GM12873 (cell line): ENCODE measurements around the gene SUPT3H.

Experiments
- TF ChIP-seq, protein P1 (sequence below): IDR thresholded peaks from 2 replicates; pipeline ENCODE4 v1.5.1; 2012; ENCODE audit warnings: low read depth, mild to moderate bottlenecking, moderate library complexity, low read length, control low read depth; ENCODE audit not compliant: insufficient read depth; ENCODE audit errors: missing control alignments

The SUPT3H gene

DNA sequence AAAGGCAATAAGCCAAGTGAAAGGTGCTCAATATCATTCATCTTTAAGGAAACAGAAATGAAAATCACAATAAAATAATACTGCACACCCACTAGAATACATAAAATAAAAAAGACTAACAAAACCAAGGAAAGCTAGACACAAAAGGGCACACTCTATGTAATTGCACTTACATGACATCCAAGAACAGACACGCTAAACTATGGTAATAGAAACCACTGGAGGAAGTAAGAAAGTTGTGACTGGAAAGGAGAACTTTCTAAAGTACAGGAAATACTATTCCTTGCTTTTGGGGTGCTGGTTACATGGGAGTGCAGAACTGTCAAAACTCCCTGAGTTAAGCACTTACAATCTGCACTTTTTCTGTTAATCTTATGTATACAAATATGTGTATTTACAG lies 303.3 kb downstream of the SUPT3H start:
- TF ChIP-seq, protein P1, sequence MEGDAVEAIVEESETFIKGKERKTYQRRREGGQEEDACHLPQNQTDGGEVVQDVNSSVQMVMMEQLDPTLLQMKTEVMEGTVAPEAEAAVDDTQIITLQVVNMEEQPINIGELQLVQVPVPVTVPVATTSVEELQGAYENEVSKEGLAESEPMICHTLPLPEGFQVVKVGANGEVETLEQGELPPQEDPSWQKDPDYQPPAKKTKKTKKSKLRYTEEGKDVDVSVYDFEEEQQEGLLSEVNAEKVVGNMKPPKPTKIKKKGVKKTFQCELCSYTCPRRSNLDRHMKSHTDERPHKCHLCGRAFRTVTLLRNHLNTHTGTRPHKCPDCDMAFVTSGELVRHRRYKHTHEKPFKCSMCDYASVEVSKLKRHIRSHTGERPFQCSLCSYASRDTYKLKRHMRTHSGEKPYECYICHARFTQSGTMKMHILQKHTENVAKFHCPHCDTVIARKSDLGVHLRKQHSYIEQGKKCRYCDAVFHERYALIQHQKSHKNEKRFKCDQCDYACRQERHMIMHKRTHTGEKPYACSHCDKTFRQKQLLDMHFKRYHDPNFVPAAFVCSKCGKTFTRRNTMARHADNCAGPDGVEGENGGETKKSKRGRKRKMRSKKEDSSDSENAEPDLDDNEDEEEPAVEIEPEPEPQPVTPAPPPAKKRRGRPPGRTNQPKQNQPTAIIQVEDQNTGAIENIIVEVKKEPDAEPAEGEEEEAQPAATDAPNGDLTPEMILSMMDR: no peak

DNA sequence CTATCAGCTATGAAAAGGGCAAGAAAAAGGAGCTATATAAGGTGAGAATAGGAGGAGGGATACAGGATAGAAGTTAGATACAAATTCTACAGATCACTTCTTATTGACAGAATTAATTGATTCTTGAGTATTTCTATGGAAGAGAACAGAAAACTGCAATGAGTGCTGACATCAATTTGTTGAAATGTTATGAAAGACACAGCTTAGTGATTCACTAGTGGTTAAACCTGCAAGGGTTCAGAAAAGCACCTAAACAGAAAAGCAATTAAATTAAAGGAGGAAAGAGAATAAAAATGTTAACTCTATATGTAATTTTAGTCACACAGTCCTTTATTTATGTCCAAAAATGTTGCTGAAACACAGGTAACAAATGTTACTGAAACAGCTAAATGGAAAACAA lies 304.0 kb downstream of the SUPT3H start:
- TF ChIP-seq, protein P1: no peak

DNA sequence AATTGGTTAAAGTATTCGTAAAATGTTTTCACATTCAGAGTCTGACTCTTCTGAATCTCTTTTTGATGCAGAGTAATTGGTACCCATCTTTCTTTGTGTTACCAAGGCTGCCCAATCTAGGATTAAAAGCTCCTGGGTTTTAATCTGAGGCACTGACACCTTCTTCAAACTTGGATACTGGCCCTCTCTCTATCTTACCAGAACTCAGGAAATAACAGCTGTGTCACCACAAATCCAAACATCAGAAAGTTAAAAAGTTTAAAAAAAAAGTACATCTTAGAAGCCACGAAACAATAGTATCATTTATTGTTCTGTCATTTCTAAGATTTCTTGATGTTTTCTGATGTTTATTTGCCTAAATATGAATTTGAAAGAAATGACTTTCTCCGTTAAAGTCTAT lies 305.1 kb downstream of the SUPT3H start:
- TF ChIP-seq, protein P1: no peak

DNA sequence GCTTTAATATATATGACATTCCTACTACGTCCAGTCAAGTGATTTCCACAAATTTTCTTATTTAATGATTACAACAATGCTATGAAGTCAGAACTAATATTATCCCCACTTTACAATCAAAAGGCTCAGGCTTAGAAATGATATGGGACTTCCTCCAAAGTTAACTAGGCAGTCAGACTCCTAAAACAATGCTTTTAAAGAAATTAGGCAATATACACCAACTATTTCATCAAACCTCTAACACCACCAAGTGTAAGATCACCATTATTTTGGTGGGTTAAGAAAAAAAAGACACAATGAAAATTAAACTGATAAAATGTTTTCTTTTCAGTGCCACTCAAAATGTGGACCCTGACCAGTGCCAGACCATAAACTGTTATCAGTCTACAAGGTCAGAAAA lies 305.7 kb downstream of the SUPT3H start:
- TF ChIP-seq, protein P1: no peak

DNA sequence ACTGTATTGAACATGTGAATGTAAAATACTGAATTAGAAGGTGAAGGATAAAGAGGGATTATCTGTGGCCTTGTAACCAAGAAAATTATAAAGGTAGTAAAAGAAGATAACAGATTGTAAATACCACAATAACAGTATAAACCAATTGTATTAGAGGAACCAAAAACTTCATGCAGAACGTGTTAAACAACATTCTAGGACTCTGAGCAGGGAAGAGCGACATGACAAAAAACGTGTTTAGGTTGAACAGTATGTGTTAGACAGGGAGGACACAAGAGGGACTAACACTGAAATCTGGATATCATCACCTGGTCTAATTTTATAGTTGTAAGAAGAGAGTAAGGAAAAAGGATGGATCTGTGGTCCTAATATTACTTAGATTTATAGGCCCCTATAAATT lies 308.6 kb downstream of the SUPT3H start:
- TF ChIP-seq, protein P1: no peak

DNA sequence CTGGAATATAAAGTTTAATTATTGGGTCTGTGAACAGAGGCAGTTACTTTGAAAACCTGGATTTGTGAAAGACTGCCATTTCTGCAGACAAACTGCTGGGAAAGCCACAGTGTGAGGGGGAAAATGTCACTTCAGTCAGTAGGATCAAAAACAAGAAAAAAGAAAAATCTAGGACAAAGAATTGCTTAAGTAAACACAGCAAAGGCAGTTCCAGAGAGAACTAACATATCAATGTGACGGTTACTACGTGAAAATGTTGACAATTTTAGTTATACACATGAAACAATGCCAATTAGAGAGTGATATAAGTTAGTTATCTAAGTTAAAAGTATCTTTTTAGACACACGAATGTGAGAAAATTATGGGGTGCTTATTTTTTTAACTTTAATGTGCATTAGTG lies 320.0 kb downstream of the SUPT3H start:
- TF ChIP-seq, protein P1: no peak

DNA sequence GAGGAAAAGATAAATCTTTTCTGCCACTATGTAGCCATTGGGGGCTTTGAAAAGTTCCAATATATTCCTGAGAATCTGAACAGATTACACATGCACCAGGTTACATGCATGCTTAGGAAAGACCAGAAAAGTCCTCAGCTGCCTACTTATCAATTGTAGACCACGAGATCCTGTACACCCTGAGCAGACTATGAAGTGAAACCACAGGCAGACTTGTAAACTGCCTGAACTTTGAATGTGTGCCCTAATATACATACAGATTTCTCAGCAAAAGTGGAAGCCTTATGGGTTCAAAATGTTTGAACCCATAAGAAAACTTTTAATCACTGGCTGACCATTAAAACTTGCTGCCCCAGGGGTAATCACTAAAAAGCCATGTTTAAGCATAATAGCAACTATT lies 323.1 kb downstream of the SUPT3H start:
- TF ChIP-seq, protein P1: no peak
